ENCODE measurements around the gene NCEH1. TPM values are rescaled to one million over a fixed set of nuclear protein-coding genes. Genes with fewer than 3 reads are reported as not detected.
A peak's percentile ranks its signal among the peaks of the same experiment; 100 is the strongest.

NCEH1 gene
- total and polyA plus RNA-seq, 2 of the 13 experiments (the other 11 are each of a cell fraction or from before 2014, with no cell fraction given), result 12.9 to 21.4 TPM

- no peaks in the 10 kb centered on the region for H3K9me3 ChIP-seq (ENCODE audit: low read length)
- in situ Hi-C loops (cut with HindIII; ENCODE audit: extremely low pct_ligation_motif_present, low pct_unique_long_range_greater_than_20kb) (no loop called here), intact Hi-C loops (cut with micrococcal nuclease; ENCODE audit: unreplicated experiment) (no loop called here)
- no peak overlapping the region for H2AFZ ChIP-seq (ENCODE audit: low read length)
- CTCF ChIA-PET (ENCODE audit: low intra/inter-chr PET ratio, low total read pairs), result interaction anchor here (0.6 kb wide), 1 partner anchor 1691 kb away, joined by 4 read pairs; no protein-coding TSS in a partner anchor
- ATAC-seq (peak; percentile 91), FAIRE-seq (peak; percentile 74), DNase-seq (ENCODE audit: low spot score) (peak; percentile 94)
- H3K79me2 ChIP-seq (ENCODE audit: insufficient read depth, low read length), result no peaks in the 10 kb centered on the region
- H3K27ac ChIP-seq (ENCODE audit: extremely low read length, insufficient read depth, low read length), result peak overlapping the region; percentile 29
- no peak overlapping the region for H3K4me3 ChIP-seq (replicated peaks in 1 of 3; ENCODE audit: insufficient read depth in 1 of 3, low read depth in 2 of 3, low read length in 3 of 3)
- H3K4me2 ChIP-seq (ENCODE audit: low read depth, low read length), result no peak overlapping the region
- WGBS (ENCODE audit: low lambda C conversion rate), result 56% methylated on average over 6 of the region's 6 CpGs
- H3K36me3 ChIP-seq (replicated peaks in 1 of 2; ENCODE audit: control insufficient read depth in 1 of 2, insufficient read depth in 2 of 2, low read length in 2 of 2), result no peaks in the 10 kb centered on the region
- POLR2A ChIA-PET, result no interaction called here
- H3K9ac ChIP-seq (ENCODE audit: insufficient read depth, low read depth, low read length), result no peak overlapping the region
- no TSS peak for BruUV-seq (replicated peaks)
- no peaks in the 10 kb centered on the region for H4K20me1 ChIP-seq (ENCODE audit: insufficient read depth, low read length)
- no peaks in the 10 kb centered on the region for H3K27me3 ChIP-seq (ENCODE audit: control insufficient read depth in 1 of 2, insufficient read depth in 2 of 2, low read length in 2 of 2)
- H3K4me1 ChIP-seq (ENCODE audit: insufficient read depth, low read length), result peaks cover 41% of the 10 kb centered on the region
- no peak for TF ChIP-seq ZNF317 (CRISPR knock-in tag; IDR thresholded peaks at IDR 0.05)
- no peak for TF ChIP-seq ZNF709 (CRISPR knock-in tag; IDR thresholded peaks at IDR 0.05)
- no peak for TF ChIP-seq ZNF788 (CRISPR knock-in tag; IDR thresholded peaks at IDR 0.05; ENCODE audit: borderline replicate concordance)
- 0 out of 2 replicates have a peak, but pooled peaks have one; percentile 18 for TF ChIP-seq ATF2 (CRISPR knock-in tag; IDR thresholded peaks at IDR 0.05)
- no peak for TF ChIP-seq ZFP1 (CRISPR knock-in tag; IDR thresholded peaks at IDR 0.05)
- no peak for TF ChIP-seq ZNF782 (CRISPR knock-in tag; IDR thresholded peaks at IDR 0.05; ENCODE audit: borderline replicate concordance)
- no peak for TF ChIP-seq KDM5A (IDR thresholded peaks at IDR 0.05; ENCODE audit: borderline replicate concordance, low read length)
- peak; percentile 8; the same call in 1 of the 2 replicates for TF ChIP-seq NR2F6 (IDR thresholded peaks at IDR 0.05)
- TF ChIP-seq NR2F6 (CRISPR knock-in tag; IDR thresholded peaks at IDR 0.05), result peak; percentile 50; the same call in 1 of the 2 replicates
- 0 out of 2 replicates have a peak, but pooled peaks have one; percentile 10 for TF ChIP-seq CEBPB (IDR thresholded peaks at IDR 0.05; ENCODE audit: borderline replicate concordance, low read depth, low read length)
- TF ChIP-seq ZNF432 (CRISPR knock-in tag; IDR thresholded peaks at IDR 0.05; ENCODE audit: borderline replicate concordance), result no peak
- peak; percentile 78; the same call in 1 of the 2 replicates for TF ChIP-seq RXRA (CRISPR knock-in tag; IDR thresholded peaks at IDR 0.05)
- TF ChIP-seq USF2 (IDR thresholded peaks at IDR 0.05; ENCODE audit: low read depth, low read length), result 0 out of 2 replicates have a peak, but pooled peaks have one; percentile 10
- TF ChIP-seq USF2 (CRISPR knock-in tag; IDR thresholded peaks at IDR 0.05; ENCODE audit: borderline replicate concordance), result no peak
- TF ChIP-seq ZNF234 (CRISPR knock-in tag; conservative IDR thresholded peaks at IDR 0.05), result no peak
- 0 out of 2 replicates have a peak, but pooled peaks have one; percentile 19 for TF ChIP-seq ZMYM4 (CRISPR knock-in tag; IDR thresholded peaks at IDR 0.05)
- TF ChIP-seq ZNF678 (CRISPR knock-in tag; IDR thresholded peaks at IDR 0.05), result no peak
- peak; percentile 91 for TF ChIP-seq RARA (CRISPR knock-in tag; IDR thresholded peaks at IDR 0.05)
- peak; percentile 76; the same call in 1 of the 2 replicates for TF ChIP-seq SOX5 (CRISPR knock-in tag; IDR thresholded peaks at IDR 0.05; ENCODE audit: borderline replicate concordance)
Measured at GRCh38 chr3:172658344-172659245, 52.3 kb downstream of the NCEH1 start.
